Measurements from ENCODE around the gene TRAM2. TPM values are rescaled to one million over a fixed set of nuclear protein-coding genes. Genes with fewer than 3 reads are reported as not detected.

TRAM2 gene
- total and polyA plus RNA-seq, 9 of the 15 experiments (the other 6 are each of a cell fraction or from before 2014, with no cell fraction given): 2.6 to 13.3 (median 8.9) TPM

DNA sequence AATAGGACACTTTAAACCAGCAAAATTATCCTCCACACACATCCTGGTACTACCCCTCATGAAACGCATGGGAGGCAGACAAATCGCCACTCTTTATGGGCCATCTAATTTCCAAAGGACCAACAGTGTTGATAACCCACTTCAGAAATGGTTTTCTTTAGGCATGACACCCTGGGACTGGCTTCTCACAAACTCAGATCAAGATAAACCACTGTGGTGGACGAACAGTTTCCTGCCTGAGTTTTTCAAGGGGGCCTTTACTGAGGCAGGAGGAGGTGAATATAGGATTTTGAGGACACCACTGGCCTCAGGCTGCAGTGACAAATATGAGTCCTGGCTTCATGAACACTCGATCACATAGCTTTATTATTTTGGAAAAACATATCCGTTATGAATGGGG, 26.0 kb downstream of the TRAM2 start:
- 42% methylated on average over 5 of the region's 5 CpGs for WGBS (ENCODE audit: insufficient coverage, low coverage, missing lambda C conversion rate)
- H3K9me1 ChIP-seq (ENCODE audit: control insufficient read depth, insufficient read depth, low read length): no peaks in the 10 kb centered on the region
- ChIA-PET POLR2A (interaction anchor here (0.6 to 1.5 kb wide), 2 partner anchors 10 to 19 kb away, joined by 3 to 4 read pairs; no protein-coding TSS in a partner anchor), CTCF (ENCODE audit: low intra/inter-chr PET ratio) (no interaction called here)
- no peak overlapping the region; a peak in 1 of 4 replicates for H3K9ac ChIP-seq (ENCODE audit: insufficient read depth in 1 of 2, low read depth in 2 of 2, low read length in 2 of 2)
- intact Hi-C loops (cut with micrococcal nuclease): no loop called here
- no peak overlapping the region for H3K27ac ChIP-seq (ENCODE audit: extremely low read depth, low read depth, low read length)
- BruUV-seq (replicated peaks): no TSS peak
- H3K36me3 ChIP-seq (ENCODE audit: control insufficient read depth, insufficient read depth, low read length): no peaks in the 10 kb centered on the region; the same call in 1 of the 3 replicates
- peak; percentile 69 for FAIRE-seq
- no peak overlapping the region for H2AFZ ChIP-seq (ENCODE audit: low read depth, low read length)
- no peaks in the 10 kb centered on the region for H3K9me3 ChIP-seq (replicated peaks; ENCODE audit: control insufficient read depth, insufficient read depth, low read depth, low read length)
- in situ Hi-C loops (cut with MboI): no loop called here
- no peak overlapping the region for H3K4me3 ChIP-seq
- no peaks in the 10 kb centered on the region for H3K27me3 ChIP-seq (ENCODE audit: control insufficient read depth in 2 of 2, insufficient read depth in 2 of 2, low read length in 2 of 2)
- ATAC-seq: peak; percentile 39; the same call in 1 of the 3 replicates
- H3K4me2 ChIP-seq (ENCODE audit: insufficient read depth, low read length): 0 out of 2 replicates have a peak overlapping the region, but pooled peaks have one; percentile 7
- no peak for DNase-seq (ENCODE audit: extremely low read depth in 1 of 4, low spot score in 3 of 4)
- H3K79me2 ChIP-seq (ENCODE audit: control insufficient read depth, insufficient read depth, low read length): no peaks in the 10 kb centered on the region; the same call in 2 of the 3 replicates
- TF ChIP-seq SRSF7 (optimal IDR thresholded peaks at IDR 0.05; ENCODE audit: low read depth, low read length): no peak
- TF ChIP-seq, protein P1, sequence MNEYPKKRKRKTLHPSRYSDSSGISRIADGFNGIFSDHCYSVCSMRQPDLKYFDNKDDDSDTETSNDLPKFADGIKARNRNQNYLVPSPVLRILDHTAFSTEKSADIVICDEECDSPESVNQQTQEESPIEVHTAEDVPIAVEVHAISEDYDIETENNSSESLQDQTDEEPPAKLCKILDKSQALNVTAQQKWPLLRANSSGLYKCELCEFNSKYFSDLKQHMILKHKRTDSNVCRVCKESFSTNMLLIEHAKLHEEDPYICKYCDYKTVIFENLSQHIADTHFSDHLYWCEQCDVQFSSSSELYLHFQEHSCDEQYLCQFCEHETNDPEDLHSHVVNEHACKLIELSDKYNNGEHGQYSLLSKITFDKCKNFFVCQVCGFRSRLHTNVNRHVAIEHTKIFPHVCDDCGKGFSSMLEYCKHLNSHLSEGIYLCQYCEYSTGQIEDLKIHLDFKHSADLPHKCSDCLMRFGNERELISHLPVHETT (CRISPR knock-in tag; conservative IDR thresholded peaks at IDR 0.05 in 1 of 2, IDR thresholded peaks at IDR 0.05 in 1 of 2): no peak
- no peak for TF ChIP-seq BRD9 (IDR thresholded peaks at IDR 0.05; ENCODE audit: low read depth, partially characterized antibody)
- peaks cover 10 to 24% of the 10 kb centered on the region in 2 experiments for H3K4me1 ChIP-seq (replicated peaks in 1 of 2; ENCODE audit: control insufficient read depth in 2 of 2, insufficient read depth in 2 of 2, low read length in 2 of 2)
- peaks cover 14% of the 10 kb centered on the region; the same call in 1 of the 2 replicates for H4K20me1 ChIP-seq (replicated peaks; ENCODE audit: control insufficient read depth, insufficient read depth, low read length)
